GM10847 (cell line): ENCODE data around the gene IDH3A.

Experiments used
- POLR2A ChIP-seq: IDR thresholded peaks from 2 replicates; pipeline ENCODE4 v1.6.1; 2011; ENCODE audit not compliant: insufficient read length; ENCODE audit errors: extremely low read depth

The IDH3A gene

GRCh38 chr15:78177447-78177873 lies 28.3 kb downstream of the IDH3A start:
- no peak for TF ChIP-seq POLR2A

- no peak for TF ChIP-seq POLR2A
Measured at GRCh38 chr15:78178064-78178463, 28.9 kb downstream of the IDH3A start.

- TF ChIP-seq POLR2A, result no peak
Measured at GRCh38 chr15:78179286-78179840, 30.2 kb downstream of the IDH3A start.

GRCh38 chr15:78179906-78180305 lies 30.7 kb downstream of the IDH3A start:
- TF ChIP-seq POLR2A, result no peak

- no peak for TF ChIP-seq POLR2A
Measured at GRCh38 chr15:78182336-78182700, 33.2 kb downstream of the IDH3A start.

GRCh38 chr15:78182821-78183220 lies 33.7 kb downstream of the IDH3A start:
- TF ChIP-seq POLR2A, result no peak

- TF ChIP-seq POLR2A, result no peak
Measured at GRCh38 chr15:78192826-78193594, 43.8 kb downstream of the IDH3A start.

- TF ChIP-seq POLR2A, result no peak
Measured at GRCh38 chr15:78193731-78194567, 44.8 kb downstream of the IDH3A start.

- TF ChIP-seq POLR2A, result no peak
Measured at GRCh38 chr15:78194568-78194925, 45.4 kb downstream of the IDH3A start.

- TF ChIP-seq POLR2A, result no peak
Measured at GRCh38 chr15:78195735-78196201, 46.6 kb downstream of the IDH3A start.

GRCh38 chr15:78197632-78198031 lies 48.5 kb downstream of the IDH3A start:
- no peak for TF ChIP-seq POLR2A

- no peak for TF ChIP-seq POLR2A
Measured at GRCh38 chr15:78200276-78200930, 51.2 kb downstream of the IDH3A start.

GRCh38 chr15:78201281-78202190 lies 52.4 kb downstream of the IDH3A start:
- TF ChIP-seq POLR2A, result no peak
